H1 (cell line): ENCODE data around the gene SRPK3. TPM values are rescaled to one million over a fixed set of nuclear protein-coding genes. Genes with fewer than 3 reads are reported as not detected.

Experiments used
- CTCF ChIA-PET: fragments of 300-600 bp; sonication (Branson Sonifier 250); formaldehyde crosslinking; loops from one replicate; lab custom pipeline; 2021; ENCODE audit not compliant: partially characterized antibody; lab: Charles Lee
- POLR2A ChIA-PET: fragments of 300-600 bp; sonication (Branson Sonifier 250); formaldehyde crosslinking; loops from one replicate; lab custom pipeline; 2021; ENCODE audit warnings: inconsistent platforms; ENCODE audit not compliant: partially characterized antibody; lab: Charles Lee
- DNase-seq, 2 experiments: peaks; one replicate each; pipeline versions ENCODE4 v3.0.0 to v3.0.0-alpha.2; 2010 to 2022; ENCODE audit warnings: low spot score in 2 of 2, low read depth in 1 of 2, mixed read lengths in 1 of 2
- FAIRE-seq: peaks from 2 replicates; lab custom pipeline; 2011; peaks lifted over from hg19 to GRCh38; lab: Jason Lieb, UNC
- H2AFZ ChIP-seq: 2 replicates; pipeline ENCODE4 v1.8.1; 2012; ENCODE audit warnings: low read length, inconsistent platforms
- H2AK5ac ChIP-seq: 2 replicates; pipeline ENCODE4 v1.6.1; 2013; ENCODE audit warnings: low read depth, low read length
- H2BK120ac ChIP-seq: replicated peaks from 2 replicates; pipeline ENCODE3; 2013; ENCODE audit warnings: low read depth, low read length, inconsistent platforms
- H2BK12ac ChIP-seq: 2 replicates; pipeline ENCODE4 v1.6.1; 2013; ENCODE audit warnings: low read depth, low read length
- H2BK15ac ChIP-seq: 2 replicates; pipeline ENCODE4 v1.6.1; 2013; ENCODE audit warnings: low read length
- H2BK20ac ChIP-seq: 2 replicates; pipeline ENCODE4 v1.6.1; 2013; ENCODE audit warnings: low read length
- H2BK5ac ChIP-seq: 2 replicates; pipeline ENCODE4 v1.6.1; 2013; ENCODE audit warnings: low read depth, low read length
- H3K14ac ChIP-seq: 2 replicates; pipeline ENCODE4 v1.6.1; 2013; ENCODE audit warnings: inconsistent platforms; ENCODE audit not compliant: insufficient read length
- H3K18ac ChIP-seq: 2 replicates; pipeline ENCODE4 v1.6.1; 2013; ENCODE audit warnings: low read length; ENCODE audit errors: extremely low read depth
- H3K23ac ChIP-seq: 2 replicates; pipeline ENCODE4 v1.6.1; 2013; ENCODE audit warnings: inconsistent platforms; ENCODE audit not compliant: insufficient read length
- H3K23me2 ChIP-seq: 2 replicates; pipeline ENCODE4 v1.6.1; 2013; ENCODE audit warnings: low read depth, low read length
- H3K27ac ChIP-seq: 2 replicates; pipeline ENCODE4 v1.6.1; 2011; ENCODE audit warnings: low read depth, low read length, inconsistent platforms
- H3K27me3 ChIP-seq, 4 experiments: replicated peaks in 1 of 4; 1 replicate in 1 of 4; 2 replicates in 3 of 4; pipeline versions ENCODE4 v1.6.1 to v1.8.1; 2011 to 2013; ENCODE audit warnings: low read length in 3 of 4, mild to moderate bottlenecking in 3 of 4, inconsistent platforms in 2 of 4, mixed read lengths in 2 of 4, moderate library complexity in 1 of 4; ENCODE audit not compliant: control insufficient read depth in 3 of 4, insufficient read depth in 3 of 4; ENCODE audit errors: extremely low read depth in 1 of 4
- H3K36me3 ChIP-seq, 4 experiments: 2 replicates each; pipeline versions ENCODE4 v1.6.1 to v1.8.1; 2011 to 2013; ENCODE audit warnings: mild to moderate bottlenecking in 4 of 4, low read length in 3 of 4, moderate library complexity in 2 of 4, control low read depth in 1 of 4, inconsistent platforms in 1 of 4; ENCODE audit not compliant: insufficient read depth in 4 of 4, control insufficient read depth in 2 of 4
- H3K4ac ChIP-seq: replicated peaks from 2 replicates; pipeline ENCODE3; 2013; ENCODE audit warnings: low read length, low read depth, mixed read lengths, inconsistent platforms; ENCODE audit not compliant: insufficient read length
- H3K4me1 ChIP-seq, 4 experiments: replicated peaks in 1 of 4; 1 replicate in 1 of 4; 2 replicates in 3 of 4; pipeline versions ENCODE4 v1.6.1 to v1.8.1; 2011 to 2013; ENCODE audit warnings: low read length in 3 of 4, inconsistent platforms in 2 of 4, mixed read lengths in 1 of 4; ENCODE audit not compliant: insufficient read depth in 4 of 4, control insufficient read depth in 3 of 4
- H3K4me2 ChIP-seq, 2 experiments: 2 replicates each; pipeline versions ENCODE4 v1.6.1 to v1.8.1; 2011 to 2013; ENCODE audit warnings: low read depth in 2 of 2, low read length in 2 of 2, control low read depth in 1 of 2, inconsistent platforms in 1 of 2, mild to moderate bottlenecking in 1 of 2; ENCODE audit not compliant: insufficient read depth in 1 of 2
- H3K4me3 ChIP-seq, 4 experiments: fragments of 200-600, 300-600 bp in 1 of 4; sonication (generic), shearing (Covaris generic), sonication (Bioruptor Twin) in 1 of 4; 2 replicates each; pipeline versions ENCODE4 v1.5.1 to v1.8.1; 2011 to 2016; ENCODE audit warnings: low read length in 4 of 4, low read depth in 3 of 4, control low read depth in 2 of 4, inconsistent platforms in 2 of 4, mild to moderate bottlenecking in 2 of 4, mixed read lengths in 1 of 4, moderate library complexity in 1 of 4; ENCODE audit not compliant: insufficient read depth in 2 of 4; ENCODE audit errors: extremely low read depth in 1 of 4
- H3K56ac ChIP-seq: replicated peaks from 2 replicates; pipeline ENCODE3; 2013; ENCODE audit warnings: low read depth, mild to moderate bottlenecking, mixed read lengths, low read length, inconsistent platforms; ENCODE audit not compliant: insufficient read length
- H3K79me1 ChIP-seq: 2 replicates; pipeline ENCODE4 v1.6.1; 2013; ENCODE audit warnings: low read depth, low read length, control low read depth
- H3K79me2 ChIP-seq, 2 experiments: 2 replicates each; pipeline versions ENCODE4 v1.6.1 to v1.8.1; 2012 to 2013; ENCODE audit warnings: low read length in 2 of 2, mild to moderate bottlenecking in 2 of 2, inconsistent platforms in 1 of 2; ENCODE audit not compliant: insufficient read depth in 2 of 2, control insufficient read depth in 1 of 2
- H3K9ac ChIP-seq, 4 experiments: replicated peaks in 1 of 4; 1 replicate in 1 of 4; 2 replicates in 3 of 4; pipeline versions ENCODE4 v1.6.1 to v1.8.1; 2011 to 2013; ENCODE audit warnings: low read depth in 3 of 4, low read length in 3 of 4, control low read depth in 2 of 4, mild to moderate bottlenecking in 2 of 4, moderate library complexity in 2 of 4, inconsistent platforms in 1 of 4; ENCODE audit errors: extremely low read depth in 1 of 4
- H3K9me3 ChIP-seq, 2 experiments: 2 replicates each; pipeline versions ENCODE4 v1.6.1 to v1.8.1; 2012 to 2013; ENCODE audit warnings: mild to moderate bottlenecking in 2 of 2, moderate library complexity in 2 of 2, control low read depth in 1 of 2, inconsistent platforms in 1 of 2, low read depth in 1 of 2, low read length in 1 of 2, mixed read lengths in 1 of 2; ENCODE audit not compliant: insufficient read depth in 2 of 2
- H4K20me1 ChIP-seq, 2 experiments: replicated peaks in 1 of 2; 2 replicates each; pipeline versions ENCODE3 to v1.8.1; 2011 to 2013; ENCODE audit warnings: inconsistent platforms in 2 of 2, low read length in 2 of 2, mild to moderate bottlenecking in 1 of 2; ENCODE audit not compliant: insufficient read depth in 2 of 2, control insufficient read depth in 1 of 2
- H4K5ac ChIP-seq: 2 replicates; pipeline ENCODE4 v1.6.1; 2013; ENCODE audit warnings: low read length, low read depth, mixed read lengths, inconsistent platforms; ENCODE audit not compliant: insufficient read length
- H4K8ac ChIP-seq: 2 replicates; pipeline ENCODE4 v1.8.0; 2013; ENCODE audit warnings: mild to moderate bottlenecking, moderate library complexity, low read length, inconsistent platforms; ENCODE audit not compliant: insufficient read depth; ENCODE audit errors: extremely low read depth
- H4K91ac ChIP-seq: replicated peaks from 2 replicates; pipeline ENCODE3; 2013; ENCODE audit warnings: low read length, mixed read lengths, inconsistent platforms; ENCODE audit not compliant: insufficient read length
- ASH2L ChIP-seq: fragments of 200-600, 300-600 bp; sonication (generic); IDR thresholded peaks from one replicate; pipeline ENCODE4 v1.7.1; 2017; ENCODE audit warnings: low read length
- BCL11A ChIP-seq, 2 experiments: IDR thresholded peaks; one replicate each; pipeline ENCODE4 v1.6.1; 2011; ENCODE audit warnings: low read depth in 2 of 2, low read length in 2 of 2, mild to moderate bottlenecking in 2 of 2
- CHD2 ChIP-seq: IDR thresholded peaks from 2 replicates; pipeline ENCODE4 v1.6.1; 2012; ENCODE audit warnings: low read length, improper control_type of control experiment
- GTF2F1 ChIP-seq: IDR thresholded peaks from 2 replicates; pipeline ENCODE4 v1.6.1; 2012; ENCODE audit warnings: low read depth, low read length, improper control_type of control experiment, borderline replicate concordance
- JUND ChIP-seq: IDR thresholded peaks from 2 replicates; pipeline ENCODE4 v1.6.1; 2011; ENCODE audit warnings: mild to moderate bottlenecking, improper control_type of control experiment, low read length
- KDM4A ChIP-seq: IDR thresholded peaks from one replicate; pipeline ENCODE4 v1.7.1; 2012; ENCODE audit warnings: low read depth, mild to moderate bottlenecking, moderate library complexity, low read length, inconsistent platforms; ENCODE audit not compliant: severe bottlenecking
- NRF1 ChIP-seq: IDR thresholded peaks from 2 replicates; pipeline ENCODE4 v1.6.1; 2011; ENCODE audit warnings: mild to moderate bottlenecking, low read depth, low read length, improper control_type of control experiment
- SUZ12 ChIP-seq: fragments of 200-600 bp; sonication (generic); IDR thresholded peaks from 2 replicates; pipeline ENCODE4 v1.6.1; 2012; ENCODE audit warnings: mild to moderate bottlenecking, inconsistent platforms, low read length, moderate library complexity, mixed read lengths
- TAF7 ChIP-seq: optimal IDR thresholded peaks from 2 replicates; pipeline ENCODE3; 2011; ENCODE audit warnings: low read depth, mild to moderate bottlenecking, inconsistent platforms, low read length, moderate library complexity, borderline replicate concordance
- TBP ChIP-seq: IDR thresholded peaks from 2 replicates; pipeline ENCODE4 v1.6.1; 2011; ENCODE audit warnings: low read depth, low read length, improper control_type of control experiment
- YY1 ChIP-seq: IDR thresholded peaks from 2 replicates; pipeline ENCODE4 v1.6.1; 2011; ENCODE audit warnings: low read depth, mild to moderate bottlenecking, low read length
- WGBS, 2 experiments: shearing (Covaris generic) in 1 of 2; methylation state at CpG; one replicate each; pipeline versions ENCODE4 v1.1.6 to v1.1.7; 2013 to 2015; ENCODE audit warnings: low lambda C conversion rate in 2 of 2, mixed read lengths in 2 of 2, inconsistent platforms in 1 of 2, low coverage in 1 of 2, missing lambda C conversion rate in 1 of 2; ENCODE audit not compliant: insufficient replicate concordance in 2 of 2, insufficient coverage in 1 of 2, insufficient read length in 1 of 2; ENCODE audit errors: extremely low coverage in 1 of 2, missing lambda C conversion rate in 1 of 2; 5-methylcytosine and 5-hydroxymethylcytosine counted together
- polyA plus RNA-seq, 7 experiments: library from polyadenylated mRNA; depleted of rRNA in 3 of 7; stranded (reverse) in 5 of 7; unstranded in 2 of 7; fragments of >200 nt in 5 of 7; fragments of 200-250 nt in 2 of 7; gene quantifications; 1 replicate in 5 of 7; 2 replicates in 1 of 7; 4 replicates in 1 of 7; pipeline versions ENCODE4 v1.2.1 to v1.2.3, GENCODE V29; 2011 to 2013; ENCODE audit warnings: missing spikeins in 2 of 7, mixed read lengths in 2 of 7
- total RNA-seq: library from RNA; stranded (reverse); fragmentation: NEBNext Ultra II Directional; extraction: Animal tissue kit (Norgen Biotek cat#: 25700); gene quantifications from 2 replicates; pipeline ENCODE4 v1.2.1, GENCODE V29; 2021

SRPK3 gene
- total and polyA plus RNA-seq, 2 of the 8 experiments (the other 6 are each of a cell fraction or from before 2014, with no cell fraction given) = not detected

DNA sequence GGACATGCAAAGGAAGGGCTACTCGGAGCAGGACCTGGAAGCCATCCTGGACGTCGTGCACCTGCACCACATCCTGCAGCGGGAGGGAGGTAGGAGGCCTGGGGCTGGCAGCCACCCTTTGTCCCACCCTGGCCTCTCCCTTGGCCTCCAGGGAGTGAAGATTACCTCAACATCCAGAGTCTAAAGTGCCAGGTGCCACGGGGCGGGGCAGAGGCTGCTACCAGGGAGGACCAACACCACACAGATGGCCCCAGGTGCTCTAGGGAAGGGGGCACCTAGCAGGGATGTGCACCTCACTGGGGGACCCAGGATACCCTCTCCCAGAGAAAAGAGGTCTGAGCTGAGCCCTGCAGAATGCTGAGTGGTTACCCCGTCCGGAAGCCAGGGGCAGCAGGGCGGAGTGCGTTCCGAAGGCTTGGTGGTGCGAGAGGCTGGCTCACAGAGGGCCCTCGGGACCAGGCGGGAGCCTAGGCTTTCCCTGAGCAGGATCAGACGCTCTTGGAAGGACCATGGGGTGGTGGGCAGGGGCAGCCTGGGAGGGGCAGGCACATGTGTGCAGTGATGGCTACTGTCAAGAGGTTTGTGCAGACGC is 40.1 kb upstream of the SRPK3 start:
- Histone ChIP-seq H3K23ac (no peak overlapping the region), H2BK5ac (no peak overlapping the region), H2AK5ac (no peak overlapping the region), H2BK12ac (no peak overlapping the region), H3K9ac (no peak overlapping the region), H3K27me3 (no peaks in the 10 kb centered on the region), H3K4me1 (peaks cover 0 to 3% (median 2%) of the 10 kb centered on the region in 4 experiments; a peak in 4 of 7 replicates), H2BK120ac (no peak overlapping the region), H4K91ac (no peak overlapping the region), H2BK20ac (no peak overlapping the region), H3K4me3 (no peak overlapping the region), H3K4me2 (no peak overlapping the region), H3K18ac (no peak overlapping the region), H3K79me1 (no peaks in the 10 kb centered on the region), H4K5ac (no peak overlapping the region), H2AFZ (no peak overlapping the region), H4K8ac (no peak overlapping the region), H3K79me2 (no peaks in the 10 kb centered on the region), H3K23me2 (no peaks in the 10 kb centered on the region), H3K36me3 (no peaks in the 10 kb centered on the region), H3K9me3 (no peaks in the 10 kb centered on the region), H3K14ac (no peak overlapping the region), H3K4ac (no peak overlapping the region), H2BK15ac (no peak overlapping the region), H3K56ac (no peak overlapping the region), H4K20me1 (no peaks in the 10 kb centered on the region), H3K27ac (no peak overlapping the region)
- ChIA-PET POLR2A (no interaction called here), CTCF (interaction anchor here (1.0 to 1.2 kb wide), 2 partner anchors 12 to 13 kb away, joined by 4 read pairs; no protein-coding TSS in a partner anchor)
- WGBS, 2 experiments = 96% methylated on average over 4 of the region's 16 CpGs; no CpG with 5 or more reads in 1 of the 2 experiments
- FAIRE-seq (no peak), DNase-seq (no peak)
- TF ChIP-seq CHD2 (no peak), JUND (no peak), ASH2L (no peak), TBP (no peak), SUZ12 (no peak), YY1 (no peak), NRF1 (no peak), BCL11A (IDR thresholded peaks at IDR 0.05; ENCODE audit: low read depth in 2 of 2, low read length in 2 of 2) (no peak), KDM4A (no peak), GTF2F1 (no peak), TAF7 (no peak)
